Measurements from ENCODE around the gene PRKN. TPM values are rescaled to one million over a fixed set of nuclear protein-coding genes. Genes with fewer than 3 reads are reported as not detected.
A peak's percentile ranks its signal among the peaks of the same experiment; 100 is the strongest.
"Not testable (repeated sequence)": the region's sequence is repeated elsewhere in the genome, so short reads cannot be mapped to it uniquely, and the experiment has no call there.

The PRKN gene
- total RNA-seq, 1 donor from 2014 or later = 0.79 TPM

GRCh38 chr6:161316531-161316930, 1411.0 kb downstream of the PRKN start:
- TF ChIP-seq CTCF (IDR thresholded peaks at IDR 0.05; ENCODE audit: insufficient read depth, low read length, severe bottlenecking) = no peak
- H3K36me3 ChIP-seq (ENCODE audit: control insufficient read depth, insufficient read depth, low read length) = no peaks in the 10 kb centered on the region
- H3K27me3 ChIP-seq (ENCODE audit: control insufficient read depth, insufficient read depth, low read length) = no peaks in the 10 kb centered on the region
- no peak overlapping the region for H3K4me3 ChIP-seq (ENCODE audit: low read depth, low read length)
- DNase-seq (ENCODE audit: low read depth) (no peak), FAIRE-seq (no peak)

- H3K36me3 ChIP-seq (ENCODE audit: control insufficient read depth, insufficient read depth, low read length); H3K4me3 ChIP-seq (ENCODE audit: low read depth, low read length); H3K27me3 ChIP-seq (ENCODE audit: control insufficient read depth, insufficient read depth, low read length): not testable (repeated sequence)
- FAIRE-seq (peak; percentile 98), DNase-seq (ENCODE audit: low read depth) (peak; percentile 26)
Measured at GRCh38 chr6:161315246-161315917, 1412.2 kb downstream of the PRKN start.

GRCh38 chr6:161314541-161315245, 1412.9 kb downstream of the PRKN start:
- H3K27me3 ChIP-seq (ENCODE audit: control insufficient read depth, insufficient read depth, low read length); DNase-seq (ENCODE audit: low read depth); H3K36me3 ChIP-seq (ENCODE audit: control insufficient read depth, insufficient read depth, low read length); FAIRE-seq; H3K4me3 ChIP-seq (ENCODE audit: low read depth, low read length): not testable (repeated sequence)

GRCh38 chr6:161313940-161314509, 1413.5 kb downstream of the PRKN start:
- Histone ChIP-seq H3K4me3 (ENCODE audit: low read depth, low read length) (no peak overlapping the region), H3K27me3 (ENCODE audit: control insufficient read depth, insufficient read depth, low read length) (no peaks in the 10 kb centered on the region), H3K36me3 (ENCODE audit: control insufficient read depth, insufficient read depth, low read length) (no peaks in the 10 kb centered on the region)
- FAIRE-seq (no peak), DNase-seq (ENCODE audit: low read depth) (no peak)
- TF ChIP-seq CTCF (IDR thresholded peaks at IDR 0.05; ENCODE audit: insufficient read depth, low read length, severe bottlenecking) = no peak

GRCh38 chr6:161313475-161313874, 1414.1 kb downstream of the PRKN start:
- not testable (repeated sequence) for H3K36me3 ChIP-seq (ENCODE audit: control insufficient read depth, insufficient read depth, low read length); FAIRE-seq; H3K4me3 ChIP-seq (ENCODE audit: low read depth, low read length); H3K27me3 ChIP-seq (ENCODE audit: control insufficient read depth, insufficient read depth, low read length)
- peak; percentile 29 for DNase-seq (ENCODE audit: low read depth)

GRCh38 chr6:161309774-161310173, 1417.8 kb downstream of the PRKN start:
- not testable (repeated sequence) for H3K4me3 ChIP-seq (ENCODE audit: low read depth, low read length); FAIRE-seq; H3K36me3 ChIP-seq (ENCODE audit: control insufficient read depth, insufficient read depth, low read length); H3K27me3 ChIP-seq (ENCODE audit: control insufficient read depth, insufficient read depth, low read length)
- DNase-seq (ENCODE audit: low read depth) = peak; percentile 15

GRCh38 chr6:161308075-161308655, 1419.4 kb downstream of the PRKN start:
- H3K36me3 ChIP-seq (ENCODE audit: control insufficient read depth, insufficient read depth, low read length) = no peaks in the 10 kb centered on the region
- no peak for DNase-seq (ENCODE audit: low read depth)

More at GRCh38 chr6:161308075-161308655, 1419.4 kb downstream of the PRKN start:
- no peak overlapping the region for H3K4me3 ChIP-seq (ENCODE audit: low read depth, low read length)
- no peak for TF ChIP-seq CTCF (IDR thresholded peaks at IDR 0.05; ENCODE audit: insufficient read depth, low read length, severe bottlenecking)
- no peak for FAIRE-seq
- H3K27me3 ChIP-seq (ENCODE audit: control insufficient read depth, insufficient read depth, low read length) = no peaks in the 10 kb centered on the region

Data from bronchial epithelial cell (primary cell).